ENCODE results near the gene EPM2A.

DNA sequence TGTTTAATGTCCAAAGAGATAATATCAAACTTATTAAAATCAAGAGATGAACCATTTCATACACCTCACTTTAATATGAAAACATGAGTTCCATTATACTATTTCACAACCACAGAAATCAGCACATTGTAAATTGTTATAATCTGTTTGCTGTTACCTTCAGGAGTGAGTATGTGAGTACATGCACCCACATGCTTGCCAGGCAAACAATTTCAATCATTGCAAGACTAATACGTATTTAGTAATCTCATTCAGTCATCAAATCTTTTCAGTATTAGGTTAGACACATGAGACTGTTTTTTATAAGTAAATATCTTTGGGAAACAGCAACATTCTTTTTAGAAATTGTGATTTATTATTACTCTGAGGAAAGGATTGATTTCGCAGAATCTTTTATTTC lies 9.3 kb upstream of the EPM2A start:
- TF ChIP-seq EZH2 (IDR thresholded peaks at IDR 0.05; ENCODE audit: low read depth, unreplicated experiment) (no peak), JUNB (IDR thresholded peaks at IDR 0.05; ENCODE audit: unreplicated experiment) (no peak), ZNF114 (CRISPR knock-in tag; IDR thresholded peaks at IDR 0.05) (no peak), ZNF331 (CRISPR knock-in tag; IDR thresholded peaks at IDR 0.05; ENCODE audit: low read depth) (no peak)
- TF ChIP-seq, protein P1, sequence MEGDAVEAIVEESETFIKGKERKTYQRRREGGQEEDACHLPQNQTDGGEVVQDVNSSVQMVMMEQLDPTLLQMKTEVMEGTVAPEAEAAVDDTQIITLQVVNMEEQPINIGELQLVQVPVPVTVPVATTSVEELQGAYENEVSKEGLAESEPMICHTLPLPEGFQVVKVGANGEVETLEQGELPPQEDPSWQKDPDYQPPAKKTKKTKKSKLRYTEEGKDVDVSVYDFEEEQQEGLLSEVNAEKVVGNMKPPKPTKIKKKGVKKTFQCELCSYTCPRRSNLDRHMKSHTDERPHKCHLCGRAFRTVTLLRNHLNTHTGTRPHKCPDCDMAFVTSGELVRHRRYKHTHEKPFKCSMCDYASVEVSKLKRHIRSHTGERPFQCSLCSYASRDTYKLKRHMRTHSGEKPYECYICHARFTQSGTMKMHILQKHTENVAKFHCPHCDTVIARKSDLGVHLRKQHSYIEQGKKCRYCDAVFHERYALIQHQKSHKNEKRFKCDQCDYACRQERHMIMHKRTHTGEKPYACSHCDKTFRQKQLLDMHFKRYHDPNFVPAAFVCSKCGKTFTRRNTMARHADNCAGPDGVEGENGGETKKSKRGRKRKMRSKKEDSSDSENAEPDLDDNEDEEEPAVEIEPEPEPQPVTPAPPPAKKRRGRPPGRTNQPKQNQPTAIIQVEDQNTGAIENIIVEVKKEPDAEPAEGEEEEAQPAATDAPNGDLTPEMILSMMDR (conservative IDR thresholded peaks at IDR 0.05; ENCODE audit: low read depth in 2 of 2), result no peak
